Measurements from ENCODE around the gene FAM83D.
"Not testable (repeated sequence)": the region's sequence is repeated elsewhere in the genome, so short reads cannot be mapped to it uniquely, and the experiment has no call there.

FAM83D gene

DNA sequence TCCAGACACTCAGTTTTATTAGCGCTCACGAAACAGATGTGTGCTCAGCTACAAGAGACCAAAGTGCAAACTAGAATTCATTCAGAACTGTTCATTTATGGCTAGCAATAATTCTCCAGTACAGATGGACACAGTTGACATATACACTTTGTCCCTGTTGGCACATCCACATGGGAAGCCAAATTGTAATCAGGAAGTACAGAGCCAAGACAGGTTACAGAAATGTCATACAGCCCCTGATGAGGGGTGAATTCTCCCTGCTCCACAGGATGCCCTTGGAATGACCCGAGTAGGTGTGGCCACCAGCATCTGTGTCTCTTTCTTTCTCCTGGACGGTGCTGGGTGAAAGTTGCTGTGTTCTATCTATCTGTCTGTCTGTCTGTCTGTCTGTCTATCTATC, 43.5 kb downstream of the FAM83D start:
- DNase-seq: no peak

- DNase-seq: no peak
Observed at GRCh38 chr20:38970302-38970701, 44.1 kb downstream of the FAM83D start.

DNA sequence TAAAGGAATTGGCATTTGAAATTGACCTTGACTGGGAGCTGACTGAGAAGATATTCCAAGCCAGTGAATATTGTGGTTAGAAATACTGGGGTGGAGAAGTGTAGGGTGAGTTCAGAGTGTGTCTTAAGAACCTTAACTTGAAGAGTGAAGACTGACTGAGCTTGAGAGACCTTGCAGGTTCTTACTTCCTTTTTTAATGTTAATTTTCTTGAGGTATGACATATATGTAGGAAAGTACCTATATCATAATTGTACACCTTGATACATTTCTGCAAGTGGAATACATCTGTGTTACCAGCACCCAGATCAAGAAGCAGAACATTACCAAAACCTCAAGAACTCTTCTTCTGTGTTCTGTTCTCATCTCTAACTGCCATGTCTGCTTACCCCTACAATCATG, 46.9 kb downstream of the FAM83D start:
- no peak for DNase-seq

GRCh38 chr20:38973645-38974044, 47.4 kb downstream of the FAM83D start:
- DNase-seq: no peak

DNA sequence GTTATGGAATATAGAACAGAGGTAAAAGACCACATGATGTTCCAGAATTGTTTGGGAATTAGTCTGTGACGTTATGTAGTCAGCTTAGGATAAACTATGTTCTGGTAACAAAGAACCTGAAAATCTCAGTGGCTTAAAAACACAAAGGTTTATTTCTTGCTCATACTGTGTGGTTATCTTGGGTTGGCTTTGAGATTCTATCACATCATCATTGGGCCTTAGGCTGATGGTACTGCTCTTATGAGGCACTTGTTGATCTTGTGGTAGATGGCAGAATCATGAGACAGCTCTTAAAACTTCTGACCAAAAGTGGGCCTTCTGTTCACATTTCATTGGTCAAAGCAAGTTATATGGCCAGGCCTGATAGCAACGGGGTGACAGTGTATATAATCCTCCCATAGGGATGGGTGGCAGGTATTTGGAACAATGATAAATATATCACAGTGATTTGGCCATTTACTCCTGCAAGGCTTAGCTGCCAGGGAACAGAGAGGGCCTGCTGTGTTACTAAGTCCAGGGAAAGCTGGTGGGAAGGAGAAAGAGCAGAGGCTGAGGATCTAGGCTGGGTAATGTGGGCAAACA, 49.4 kb downstream of the FAM83D start:
- DNase-seq: no peak

- no peak for DNase-seq
Observed at GRCh38 chr20:38979434-38979833, 53.2 kb downstream of the FAM83D start.

GRCh38 chr20:38979842-38980241, 53.6 kb downstream of the FAM83D start:
- no peak for DNase-seq

GRCh38 chr20:38982291-38982690, 56.1 kb downstream of the FAM83D start:
- DNase-seq: no peak

DNA sequence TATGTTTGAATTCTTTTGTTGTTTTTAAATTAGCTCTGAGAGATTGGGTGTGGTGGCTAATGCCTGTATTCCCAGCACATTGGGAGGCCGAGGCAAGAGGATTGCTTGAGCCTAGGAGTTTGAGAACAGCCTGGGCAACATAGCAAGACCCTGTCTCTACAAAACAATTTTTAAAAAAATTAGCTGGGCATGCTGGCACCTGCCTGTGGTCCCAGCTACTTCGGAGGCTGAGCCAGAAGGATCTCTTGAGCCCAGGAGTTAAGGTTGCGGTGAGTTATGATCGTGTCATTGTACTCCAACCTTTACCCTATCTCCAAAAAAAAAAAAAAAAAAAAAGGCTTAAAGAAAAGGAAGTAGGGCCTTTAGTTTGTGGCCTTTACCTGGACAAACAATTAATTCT, 58.8 kb downstream of the FAM83D start:
- no peak for DNase-seq

DNA sequence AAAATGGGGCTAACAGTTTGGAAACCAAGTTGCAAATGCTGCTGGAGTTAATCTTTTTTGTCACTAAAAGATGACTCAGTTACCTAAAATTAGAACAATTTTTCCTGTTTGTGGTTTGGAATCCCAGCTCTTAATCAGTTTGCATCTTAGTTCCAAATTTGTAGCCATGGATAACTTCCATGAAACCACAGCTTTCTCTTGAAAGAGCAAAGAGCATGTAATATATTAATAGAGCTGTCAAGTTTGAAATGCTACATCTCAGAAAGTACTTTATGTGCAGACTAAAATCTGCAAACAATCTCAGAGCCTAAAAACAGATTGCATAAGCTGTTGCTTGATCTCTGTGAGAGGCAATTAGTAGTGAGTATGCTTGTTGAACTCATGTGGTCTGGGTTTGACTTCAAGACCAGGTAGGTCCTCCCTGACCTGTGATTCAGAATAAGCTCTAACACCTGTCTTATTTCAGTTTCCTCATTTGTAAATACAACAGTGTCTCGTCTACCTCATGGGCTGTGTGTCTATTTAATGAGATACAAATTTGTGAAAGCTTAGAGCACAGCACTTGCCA, 59.5 kb downstream of the FAM83D start:
- no peak for DNase-seq

DNA sequence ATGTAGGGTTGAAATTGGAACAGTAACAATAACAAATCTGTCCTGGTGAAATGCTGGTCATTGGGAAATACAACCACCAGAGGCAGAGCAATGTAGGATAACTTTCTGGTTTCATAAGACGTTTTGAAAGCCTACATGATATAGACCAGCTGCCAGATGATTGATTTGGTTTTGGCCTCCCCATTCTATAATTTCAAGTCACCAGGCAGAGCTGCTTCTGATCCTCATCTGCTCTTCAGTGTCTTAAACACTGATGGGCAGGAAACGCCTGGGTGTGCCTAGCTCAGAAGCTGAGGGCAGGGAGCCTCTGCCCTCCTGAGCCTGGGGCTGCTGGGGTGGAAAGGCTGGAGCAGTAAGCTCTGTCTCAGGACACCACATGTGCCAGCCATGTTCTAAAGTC, 60.4 kb downstream of the FAM83D start:
- no peak for DNase-seq

DNA sequence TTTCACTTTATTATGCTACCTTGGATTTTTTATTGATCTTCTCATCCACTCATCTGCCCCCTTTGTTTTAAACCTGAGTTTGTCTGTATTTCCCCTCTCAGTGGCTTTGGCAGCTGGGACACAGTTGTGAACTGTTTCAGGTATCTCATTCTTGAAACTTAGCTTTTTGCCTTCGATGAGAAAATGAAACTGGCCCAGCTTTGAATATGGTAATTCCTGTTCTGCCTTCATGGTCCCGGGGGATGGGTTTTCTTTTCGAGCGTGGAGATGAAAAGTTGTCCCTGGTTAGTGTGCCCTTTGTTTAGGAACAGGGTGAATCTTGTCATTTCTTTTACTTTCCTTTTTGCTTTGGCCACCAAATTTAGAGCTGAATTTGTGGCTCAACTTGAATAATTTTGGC, 61.6 kb downstream of the FAM83D start:
- DNase-seq: no peak

DNA sequence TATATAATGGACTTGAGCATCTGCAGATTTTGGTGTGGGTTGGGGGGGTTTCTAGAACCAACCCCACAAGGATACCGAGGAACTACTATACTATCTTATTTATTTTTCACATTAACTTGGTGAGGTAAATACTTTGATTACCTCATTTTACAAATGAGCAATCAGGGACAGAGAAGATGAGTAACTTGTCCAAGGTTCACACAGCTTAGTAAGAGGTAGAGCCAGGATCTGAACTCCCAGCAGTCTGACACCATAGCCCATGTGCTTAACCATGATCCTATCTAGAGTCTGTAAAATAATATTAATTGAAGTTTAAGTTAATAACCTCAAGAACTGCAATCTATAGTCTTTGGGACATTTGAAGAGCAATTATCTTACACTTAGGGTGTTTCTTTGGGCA, 64.5 kb downstream of the FAM83D start:
- no peak for DNase-seq

- DNase-seq: no peak
Observed at GRCh38 chr20:38991814-38992704, 65.8 kb downstream of the FAM83D start.

- DNase-seq: no peak
Observed at GRCh38 chr20:38995536-38996044, 69.4 kb downstream of the FAM83D start.

GRCh38 chr20:38996866-38997265, 70.6 kb downstream of the FAM83D start:
- DNase-seq: not testable (repeated sequence)

GRCh38 chr20:38997622-38998021, 71.4 kb downstream of the FAM83D start:
- DNase-seq: no peak

DNA sequence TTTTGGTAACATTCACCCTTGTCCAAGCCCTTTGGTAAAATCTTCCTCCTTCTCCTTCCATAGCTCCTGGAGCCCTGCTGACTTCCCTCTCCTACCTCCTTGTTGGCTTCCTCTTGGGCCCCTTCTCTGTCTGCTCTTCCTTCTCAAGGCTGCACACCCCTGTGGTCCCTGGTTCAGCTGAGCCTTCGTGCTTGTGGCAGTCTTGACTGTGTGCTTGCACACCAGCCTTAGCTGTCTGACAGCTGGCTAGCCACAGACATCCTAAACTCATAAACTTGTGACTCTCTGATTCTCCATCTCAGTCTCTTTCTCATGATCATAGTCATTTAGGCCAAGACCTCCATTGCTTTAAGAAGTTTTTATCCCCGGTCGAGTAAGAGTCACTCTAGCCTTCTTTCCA, 73.0 kb downstream of the FAM83D start:
- DNase-seq: no peak

DNA sequence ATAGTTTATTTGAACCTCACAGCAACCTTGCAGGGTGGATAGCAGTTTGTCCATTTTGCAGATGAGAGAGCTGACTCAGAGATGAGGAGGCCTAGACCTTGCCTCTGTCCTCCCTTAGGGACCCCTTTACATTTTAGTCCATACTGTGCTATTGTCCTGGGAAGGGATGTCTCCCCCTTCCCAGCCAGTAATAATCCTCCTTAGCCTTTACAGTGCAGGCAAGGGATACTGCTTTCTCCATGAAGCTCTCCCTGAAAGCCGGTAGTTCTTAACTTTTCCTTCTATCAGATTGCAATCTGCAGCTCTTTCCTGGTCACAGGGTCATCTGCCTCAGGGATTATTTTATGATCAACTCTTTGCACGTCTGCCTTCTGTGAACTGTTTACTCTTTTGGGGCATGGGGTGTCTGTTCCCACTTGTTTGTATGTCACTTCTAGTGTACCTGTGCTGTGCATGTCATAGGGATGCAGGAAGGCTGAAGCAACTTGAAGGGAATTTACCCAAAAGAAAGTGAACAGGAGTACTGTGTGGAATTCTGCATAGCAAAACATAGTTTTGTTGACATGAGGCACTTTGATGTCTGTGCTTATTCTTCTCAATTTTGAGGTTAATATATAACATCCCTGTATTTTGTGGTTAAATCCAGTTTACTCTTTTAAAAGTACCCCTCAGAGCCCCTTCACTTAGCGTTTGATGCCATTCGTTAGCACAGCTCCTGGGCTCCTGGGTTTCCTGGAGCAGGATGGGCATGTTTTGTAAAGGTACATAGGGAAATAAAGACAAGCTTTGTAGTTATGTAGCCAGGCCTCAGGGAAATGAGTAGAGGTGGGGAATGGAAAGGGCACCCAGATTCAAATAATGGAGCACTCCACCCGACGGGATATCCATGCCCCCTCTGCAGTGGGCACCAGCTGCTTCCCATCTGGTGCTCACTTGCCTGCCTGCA, 74.0 kb downstream of the FAM83D start:
- no peak for DNase-seq

Data from retina (tissue), 1 donor.